ENCODE results near the gene CFAP52.
A peak's percentile ranks its signal among the peaks of the same experiment; 100 is the strongest.
"Not testable (repeated sequence)": the region's sequence is repeated elsewhere in the genome, so short reads cannot be mapped to it uniquely, and the experiment has no call there.

CFAP52 gene

GRCh38 chr17:9566067-9566466, 10.4 kb upstream of the CFAP52 start:
- TF ChIP-seq CTCF (IDR thresholded peaks at IDR 0.05; ENCODE audit: borderline replicate concordance, extremely low read depth, low read length, poor library complexity, severe bottlenecking) (no peak), EZH2 (IDR thresholded peaks at IDR 0.05; ENCODE audit: borderline replicate concordance, low read depth, low read length, severe bottlenecking) (no peak)
- H4K20me1 ChIP-seq (ENCODE audit: insufficient read depth, low read length) = 0 out of 2 replicates have a peak, but pooled peaks cover 3% of the 10 kb centered on the region
- peak overlapping the region; percentile 50; the same call in 1 of the 2 replicates for H3K4me2 ChIP-seq (ENCODE audit: insufficient read depth, low read length)
- H3K9me3 ChIP-seq (ENCODE audit: insufficient read depth, low read length, severe bottlenecking) = no peaks in the 10 kb centered on the region
- no peak overlapping the region for H3K9ac ChIP-seq (ENCODE audit: low read depth, low read length)
- no peak overlapping the region for H2AFZ ChIP-seq (ENCODE audit: low read depth, low read length)
- peaks cover 20% of the 10 kb centered on the region for H3K4me1 ChIP-seq (ENCODE audit: insufficient read depth, low read length)
- no peak overlapping the region for H3K4me3 ChIP-seq (ENCODE audit: low read depth in 1 of 2, low read length in 2 of 2)
- H3K79me2 ChIP-seq (ENCODE audit: insufficient read depth, low read length) = no peaks in the 10 kb centered on the region
- H3K27me3 ChIP-seq (ENCODE audit: insufficient read depth, low read length, poor library complexity) = no peaks in the 10 kb centered on the region
- peaks cover 16% of the 10 kb centered on the region; the same call in 1 of the 2 replicates for H3K36me3 ChIP-seq (ENCODE audit: insufficient read depth, low read length)
- H3K27ac ChIP-seq (ENCODE audit: low read length) = peak overlapping the region; percentile 17; the same call in 1 of the 2 replicates
- DNase-seq (peak; percentile 23), ATAC-seq (ENCODE audit: insufficient read depth, low read depth) (peak; percentile 74)

- H3K27ac ChIP-seq (ENCODE audit: low read length); H3K9ac ChIP-seq (ENCODE audit: low read depth, low read length); H3K4me3 ChIP-seq (ENCODE audit: low read depth in 1 of 2, low read length in 2 of 2); H3K9me3 ChIP-seq (ENCODE audit: insufficient read depth, low read length, severe bottlenecking); H2AFZ ChIP-seq (ENCODE audit: low read depth, low read length); H3K27me3 ChIP-seq (ENCODE audit: insufficient read depth, low read length, poor library complexity); DNase-seq; ATAC-seq (ENCODE audit: insufficient read depth, low read depth); H3K79me2 ChIP-seq (ENCODE audit: insufficient read depth, low read length); H4K20me1 ChIP-seq (ENCODE audit: insufficient read depth, low read length): not testable (repeated sequence)
- H3K4me2 ChIP-seq (ENCODE audit: insufficient read depth, low read length) = 0 out of 2 replicates have a peak overlapping the region, but pooled peaks have one; percentile 50
- H3K36me3 ChIP-seq (ENCODE audit: insufficient read depth, low read length) = peaks cover 16% of the 10 kb centered on the region; the same call in 1 of the 2 replicates
- peaks cover 20% of the 10 kb centered on the region for H3K4me1 ChIP-seq (ENCODE audit: insufficient read depth, low read length)
Observed at GRCh38 chr17:9566739-9567138, 9.7 kb upstream of the CFAP52 start.

- H3K4me2 ChIP-seq (ENCODE audit: insufficient read depth, low read length) = no peak overlapping the region
- H3K4me3 ChIP-seq (ENCODE audit: low read depth in 1 of 2, low read length in 2 of 2) = no peak overlapping the region
- peaks cover 20% of the 10 kb centered on the region for H3K4me1 ChIP-seq (ENCODE audit: insufficient read depth, low read length)
- H3K79me2 ChIP-seq (ENCODE audit: insufficient read depth, low read length) = no peaks in the 10 kb centered on the region
- no peaks in the 10 kb centered on the region for H3K27me3 ChIP-seq (ENCODE audit: insufficient read depth, low read length, poor library complexity)
- H4K20me1 ChIP-seq (ENCODE audit: insufficient read depth, low read length) = 0 out of 2 replicates have a peak, but pooled peaks cover 3% of the 10 kb centered on the region
- TF ChIP-seq CTCF (IDR thresholded peaks at IDR 0.05; ENCODE audit: borderline replicate concordance, extremely low read depth, low read length, poor library complexity, severe bottlenecking) = no peak
- TF ChIP-seq EZH2 (IDR thresholded peaks at IDR 0.05; ENCODE audit: borderline replicate concordance, low read depth, low read length, severe bottlenecking) = no peak
- no peak overlapping the region for H3K9ac ChIP-seq (ENCODE audit: low read depth, low read length)
- ATAC-seq (ENCODE audit: insufficient read depth, low read depth) (no peak), DNase-seq (no peak)
- no peak overlapping the region for H3K27ac ChIP-seq (ENCODE audit: low read length)
- no peak overlapping the region for H2AFZ ChIP-seq (ENCODE audit: low read depth, low read length)
- no peaks in the 10 kb centered on the region for H3K9me3 ChIP-seq (ENCODE audit: insufficient read depth, low read length, severe bottlenecking)
- H3K36me3 ChIP-seq (ENCODE audit: insufficient read depth, low read length) = peaks cover 16% of the 10 kb centered on the region; the same call in 1 of the 2 replicates
Observed at GRCh38 chr17:9568004-9568403, 8.4 kb upstream of the CFAP52 start.

- no peak overlapping the region for H3K27ac ChIP-seq (ENCODE audit: low read length)
- no peak for TF ChIP-seq CTCF (IDR thresholded peaks at IDR 0.05; ENCODE audit: borderline replicate concordance, extremely low read depth, low read length, poor library complexity, severe bottlenecking)
- TF ChIP-seq EZH2 (IDR thresholded peaks at IDR 0.05; ENCODE audit: borderline replicate concordance, low read depth, low read length, severe bottlenecking) = no peak
- no peak for DNase-seq
- no peak overlapping the region for H3K4me3 ChIP-seq (ENCODE audit: low read depth in 1 of 2, low read length in 2 of 2)
- no peak overlapping the region for H3K4me2 ChIP-seq (ENCODE audit: insufficient read depth, low read length)
- 0 out of 2 replicates have a peak, but pooled peaks cover 3% of the 10 kb centered on the region for H4K20me1 ChIP-seq (ENCODE audit: insufficient read depth, low read length)
- peaks cover 20% of the 10 kb centered on the region for H3K4me1 ChIP-seq (ENCODE audit: insufficient read depth, low read length)
- no peak overlapping the region for H3K9ac ChIP-seq (ENCODE audit: low read depth, low read length)
- H3K79me2 ChIP-seq (ENCODE audit: insufficient read depth, low read length) = no peaks in the 10 kb centered on the region
- no peaks in the 10 kb centered on the region for H3K27me3 ChIP-seq (ENCODE audit: insufficient read depth, low read length, poor library complexity)
- H3K9me3 ChIP-seq (ENCODE audit: insufficient read depth, low read length, severe bottlenecking) = no peaks in the 10 kb centered on the region
- H2AFZ ChIP-seq (ENCODE audit: low read depth, low read length) = no peak overlapping the region
- no peak for ATAC-seq (ENCODE audit: insufficient read depth, low read depth)
- H3K36me3 ChIP-seq (ENCODE audit: insufficient read depth, low read length) = peaks cover 16% of the 10 kb centered on the region; the same call in 1 of the 2 replicates
Observed at GRCh38 chr17:9568957-9569588, 7.4 kb upstream of the CFAP52 start.
